ENCODE measurements around the gene COQ8A.

DNA sequence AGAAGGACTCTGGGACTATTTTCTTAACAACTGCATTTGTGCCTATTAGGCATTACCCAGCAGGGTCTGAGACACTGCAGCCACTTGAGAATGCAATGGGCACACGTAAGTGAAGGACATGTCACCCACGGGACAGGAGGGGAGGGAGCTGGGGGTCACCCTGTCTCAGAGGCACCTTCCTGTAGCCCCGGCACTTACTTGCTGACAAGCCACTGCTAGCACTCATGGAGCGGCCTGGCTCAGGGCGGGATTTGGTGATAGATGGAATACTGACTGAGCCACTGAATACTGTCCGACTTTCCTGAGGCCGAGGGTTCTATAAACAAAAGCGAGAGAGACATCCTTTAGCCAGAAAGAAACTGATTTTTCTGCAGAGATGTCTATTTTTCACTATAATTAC, 64.7 kb downstream of the COQ8A start:
- TF ChIP-seq POLR2AphosphoS5 (IDR thresholded peaks at IDR 0.05) (no peak), POLR2A (IDR thresholded peaks at IDR 0.05) (no peak)
- TF ChIP-seq, protein P1, sequence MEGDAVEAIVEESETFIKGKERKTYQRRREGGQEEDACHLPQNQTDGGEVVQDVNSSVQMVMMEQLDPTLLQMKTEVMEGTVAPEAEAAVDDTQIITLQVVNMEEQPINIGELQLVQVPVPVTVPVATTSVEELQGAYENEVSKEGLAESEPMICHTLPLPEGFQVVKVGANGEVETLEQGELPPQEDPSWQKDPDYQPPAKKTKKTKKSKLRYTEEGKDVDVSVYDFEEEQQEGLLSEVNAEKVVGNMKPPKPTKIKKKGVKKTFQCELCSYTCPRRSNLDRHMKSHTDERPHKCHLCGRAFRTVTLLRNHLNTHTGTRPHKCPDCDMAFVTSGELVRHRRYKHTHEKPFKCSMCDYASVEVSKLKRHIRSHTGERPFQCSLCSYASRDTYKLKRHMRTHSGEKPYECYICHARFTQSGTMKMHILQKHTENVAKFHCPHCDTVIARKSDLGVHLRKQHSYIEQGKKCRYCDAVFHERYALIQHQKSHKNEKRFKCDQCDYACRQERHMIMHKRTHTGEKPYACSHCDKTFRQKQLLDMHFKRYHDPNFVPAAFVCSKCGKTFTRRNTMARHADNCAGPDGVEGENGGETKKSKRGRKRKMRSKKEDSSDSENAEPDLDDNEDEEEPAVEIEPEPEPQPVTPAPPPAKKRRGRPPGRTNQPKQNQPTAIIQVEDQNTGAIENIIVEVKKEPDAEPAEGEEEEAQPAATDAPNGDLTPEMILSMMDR (IDR thresholded peaks at IDR 0.05), result no peak

Measured in stomach (tissue), 4 donors.